Liver (tissue), 9 donors: ENCODE data around the gene TBC1D16. TPM values are rescaled to one million over a fixed set of nuclear protein-coding genes. Genes with fewer than 3 reads are reported as not detected.

Source experiments
- DNase-seq: peaks from one replicate; pipeline ENCODE4 v3.0.0-alpha.2; 2017; ENCODE audit warnings: low spot score
- H3K27ac ChIP-seq, 2 donors: one replicate each; pipeline ENCODE4 v1.7.0; 2013; ENCODE audit warnings: inconsistent platforms in 2 of 2, low read length in 2 of 2, control low read depth in 1 of 2, low read depth in 1 of 2, mild to moderate bottlenecking in 1 of 2
- H3K27me3 ChIP-seq, 4 donors: one replicate each; pipeline versions ENCODE4 v1.6.1 to v1.7.0; 2013; ENCODE audit warnings: low read length in 3 of 4, inconsistent platforms in 1 of 4, mild to moderate bottlenecking in 1 of 4, moderate library complexity in 1 of 4; ENCODE audit not compliant: control insufficient read depth in 4 of 4, insufficient read depth in 4 of 4
- H3K36me3 ChIP-seq, 4 donors: one replicate each; pipeline versions ENCODE4 v1.6.1 to v1.7.0; 2013; ENCODE audit warnings: low read length in 3 of 4, mild to moderate bottlenecking in 3 of 4, low read depth in 1 of 4, moderate library complexity in 1 of 4; ENCODE audit not compliant: control insufficient read depth in 4 of 4, insufficient read depth in 3 of 4
- H3K4me1 ChIP-seq, 4 donors: one replicate each; pipeline versions ENCODE4 v1.6.1 to v1.7.0; 2013; ENCODE audit warnings: low read length in 3 of 4, mild to moderate bottlenecking in 3 of 4, moderate library complexity in 1 of 4; ENCODE audit not compliant: control insufficient read depth in 4 of 4, insufficient read depth in 4 of 4
- H3K4me3 ChIP-seq, 3 donors: one replicate each; pipeline versions ENCODE4 v1.6.1 to v1.7.0; 2013; ENCODE audit warnings: low read length in 3 of 3, control low read depth in 1 of 3, low read depth in 1 of 3, mild to moderate bottlenecking in 1 of 3
- H3K9ac ChIP-seq, 2 donors: one replicate each; pipeline ENCODE4 v1.7.0; 2013; ENCODE audit warnings: low read length in 2 of 2, mild to moderate bottlenecking in 2 of 2, moderate library complexity in 2 of 2, control low read depth in 1 of 2, low read depth in 1 of 2
- H3K9me3 ChIP-seq, 4 donors: one replicate each; pipeline versions ENCODE4 v1.6.1 to v1.7.0; 2013; ENCODE audit warnings: low read length in 3 of 4; ENCODE audit not compliant: control insufficient read depth in 4 of 4
- ATF3 ChIP-seq: IDR thresholded peaks from 2 replicates; pipeline ENCODE4 v1.6.1; 2016; ENCODE audit warnings: antibody characterized with exemption
- CTCF ChIP-seq: fragments of 150-350 bp; IDR thresholded peaks from 2 replicates; pipeline ENCODE4 v1.5.1; 2017; ENCODE audit warnings: improper control_type of control experiment, low read depth, low read length; ENCODE audit not compliant: missing input control
- EGR1 ChIP-seq, 2 donors: IDR thresholded peaks; 2 replicates each; pipeline ENCODE4 v1.6.1; 2016 to 2018; ENCODE audit warnings: antibody characterized with exemption in 2 of 2, low read depth in 2 of 2
- FOXA1 ChIP-seq: IDR thresholded peaks from 2 replicates; pipeline ENCODE4 v1.6.1; 2016; ENCODE audit warnings: antibody characterized with exemption
- JUND ChIP-seq, 2 donors: IDR thresholded peaks; 2 replicates each; pipeline ENCODE4 v1.6.1; 2016; ENCODE audit warnings: antibody characterized with exemption in 2 of 2
- MAX ChIP-seq: IDR thresholded peaks from 2 replicates; pipeline ENCODE4 v1.6.1; 2016; ENCODE audit warnings: antibody characterized with exemption
- NR2F2 ChIP-seq: IDR thresholded peaks from 2 replicates; pipeline ENCODE4 v1.6.1; 2016; ENCODE audit warnings: antibody characterized with exemption
- RAD21 ChIP-seq, 2 donors: IDR thresholded peaks; 2 replicates each; pipeline ENCODE4 v1.6.1; 2016; ENCODE audit warnings: antibody characterized with exemption in 2 of 2, mild to moderate bottlenecking in 2 of 2
- REST ChIP-seq: IDR thresholded peaks from 2 replicates; pipeline ENCODE4 v1.6.1; 2016; ENCODE audit warnings: antibody characterized with exemption, mild to moderate bottlenecking
- SP1 ChIP-seq: IDR thresholded peaks from 2 replicates; pipeline ENCODE4 v1.6.1; 2018; ENCODE audit warnings: antibody characterized with exemption, mild to moderate bottlenecking
- YY1 ChIP-seq: IDR thresholded peaks from 2 replicates; pipeline ENCODE4 v1.6.1; 2016; ENCODE audit warnings: antibody characterized with exemption, mild to moderate bottlenecking
- ZBTB33 ChIP-seq: IDR thresholded peaks from 2 replicates; pipeline ENCODE4 v1.6.1; 2016; ENCODE audit warnings: antibody characterized with exemption
- WGBS: extraction: QIAGEN DNeasy Blood & Tissue Kit; methylation state at CpG from one replicate; pipeline ENCODE4 v1.1.7; 2013; 5-methylcytosine and 5-hydroxymethylcytosine counted together
- polyA plus RNA-seq, 2 donors: library from polyadenylated mRNA; stranded (reverse) in 1 of 2; unstranded in 1 of 2; fragments of 200-250 nt in 1 of 2; fragments of >200 nt in 1 of 2; fragmentation: Nextera tagmentation in 1 of 2; extraction: Ambion mirVana in 1 of 2; gene quantifications; one replicate each; pipeline versions ENCODE4 v1.2.1 to v1.2.3, GENCODE V29; 2013 to 2015
- total RNA-seq, 2 donors: library from RNA; depleted of rRNA; stranded (reverse); fragments of >200 nt; gene quantifications; one replicate each; pipeline ENCODE4 v1.2.3, GENCODE V29; 2014
- donor health status: healthy.
- donor health status: healthy.
- donor health status: healthy.
- donor health status: healthy.
- donor health status: healthy.

Gene TBC1D16
- total and polyA plus RNA-seq, 4 donors: 3.4 to 29.5 (median 4.7) TPM

GRCh38 chr17:79924639-79924976, 111.1 kb downstream of the TBC1D16 start:
- Histone ChIP-seq H3K4me1 (peaks cover 0 to 6% (median 4%) of the 10 kb centered on the region in 4 donors), H3K9me3 (no peaks in the 10 kb centered on the region), H3K27me3 (no peaks in the 10 kb centered on the region), H3K36me3 (no peaks in the 10 kb centered on the region), H3K4me3 (no peak overlapping the region), H3K9ac (no peak overlapping the region), H3K27ac (no peak overlapping the region)
- no peak for DNase-seq
- TF ChIP-seq ATF3 (no peak), FOXA1 (no peak), REST (no peak), SP1 (no peak), NR2F2 (no peak), JUND (IDR thresholded peaks at IDR 0.05) (no peak), RAD21 (IDR thresholded peaks at IDR 0.05) (no peak), ZBTB33 (no peak), YY1 (no peak), MAX (no peak)
- 87% methylated on average over 3 of the region's 3 CpGs for WGBS

- no peak overlapping the region for H3K9ac ChIP-seq
- no peak overlapping the region for H3K27ac ChIP-seq
- WGBS: 79% methylated on average over 16 of the region's 16 CpGs
- H3K4me3 ChIP-seq: no peak overlapping the region
- H3K9me3 ChIP-seq: no peaks in the 10 kb centered on the region
- H3K27me3 ChIP-seq: no peaks in the 10 kb centered on the region
- H3K36me3 ChIP-seq: no peaks in the 10 kb centered on the region
- H3K4me1 ChIP-seq: peaks cover 3 to 11% (median 9%) of the 10 kb centered on the region in 4 donors
- peak; percentile 58 for DNase-seq
- TF ChIP-seq EGR1 (IDR thresholded peaks at IDR 0.05; ENCODE audit: low read depth in 2 of 2) (no peak), ATF3 (no peak), CTCF (peak; percentile 16), RAD21 (IDR thresholded peaks at IDR 0.05) (peak in 1 of 2 donors; percentile 51)
These were observed 111.6 kb downstream of the TBC1D16 start for GRCh38 chr17:79923974-79924638.
